Right kidney (tissue), 1 donor: ENCODE results near the gene USP32.
"Not testable (repeated sequence)": the region's sequence is repeated elsewhere in the genome, so short reads cannot be mapped to it uniquely, and the experiment has no call there.

Experiments used
- DNase-seq: peaks from one replicate; pipeline ENCODE4 v3.0.0-alpha.2; 2016

Gene USP32

GRCh38 chr17:60412701-60413100 lies 20.8 kb upstream of the USP32 start:
- DNase-seq, result no peak

- DNase-seq, result no peak
Observed at GRCh38 chr17:60410001-60410400, 18.1 kb upstream of the USP32 start.

- DNase-seq, result no peak
Observed at GRCh38 chr17:60406887-60407286, 15.0 kb upstream of the USP32 start.

GRCh38 chr17:60403962-60404361 lies 12.0 kb upstream of the USP32 start:
- DNase-seq, result no peak

- no peak for DNase-seq
Observed at GRCh38 chr17:60403523-60403810, 11.5 kb upstream of the USP32 start.

GRCh38 chr17:60401819-60402218 lies 9.9 kb upstream of the USP32 start:
- no peak for DNase-seq

GRCh38 chr17:60398227-60398959 lies 6.5 kb upstream of the USP32 start:
- DNase-seq, result no peak

GRCh38 chr17:60396412-60396811 lies 4.5 kb upstream of the USP32 start:
- DNase-seq, result no peak

GRCh38 chr17:60395508-60396065 lies 3.7 kb upstream of the USP32 start:
- no peak for DNase-seq

GRCh38 chr17:60393840-60394723 lies 2.1 kb upstream of the USP32 start:
- peak; percentile 30 for DNase-seq

- DNase-seq, result no peak
Observed at GRCh38 chr17:60392845-60393702, 1.1 kb upstream of the USP32 start.

- peak; percentile 80 for DNase-seq
Observed at GRCh38 chr17:60391471-60392041, 377 bp downstream of the USP32 start.

GRCh38 chr17:60390925-60391470 lies 935 bp downstream of the USP32 start:
- DNase-seq, result no peak

- DNase-seq, result no peak
Observed at GRCh38 chr17:60390186-60390585, 1.7 kb downstream of the USP32 start.

- no peak for DNase-seq
Observed at GRCh38 chr17:60388742-60389141, 3.2 kb downstream of the USP32 start.

GRCh38 chr17:60387666-60388065 lies 4.3 kb downstream of the USP32 start:
- no peak for DNase-seq

GRCh38 chr17:60386147-60387058 lies 5.5 kb downstream of the USP32 start:
- no peak for DNase-seq

- DNase-seq, result not testable (repeated sequence)
Observed at GRCh38 chr17:60384921-60385320, 7.0 kb downstream of the USP32 start.

GRCh38 chr17:60383379-60383778 lies 8.6 kb downstream of the USP32 start:
- DNase-seq, result no peak

GRCh38 chr17:60381958-60382357 lies 10.0 kb downstream of the USP32 start:
- DNase-seq, result no peak

- not testable (repeated sequence) for DNase-seq
Observed at GRCh38 chr17:60379461-60379860, 12.5 kb downstream of the USP32 start.
